Upper lobe of right lung (tissue), 1 donor: ENCODE data around the gene CLDN7. TPM values are rescaled to one million over a fixed set of nuclear protein-coding genes. Genes with fewer than 3 reads are reported as not detected.

Experiments
- ATAC-seq: fragments of 200-7000 bp; cut with Tn5 transposase; one replicate; pipeline ENCODE4 v1.9.1; 2020; ENCODE audit warnings: mild to moderate bottlenecking, moderate library complexity
- DNase-seq: peaks from one replicate; pipeline ENCODE4 v3.0.0-alpha.2; 2020
- H3K27ac ChIP-seq: fragments of 200-600 bp; one replicate; pipeline ENCODE4 v1.8.0; 2022
- H3K27me3 ChIP-seq: fragments of 200-600 bp; one replicate; pipeline ENCODE4 v1.8.0; 2022; ENCODE audit warnings: mild to moderate bottlenecking
- H3K36me3 ChIP-seq: fragments of 200-600 bp; one replicate; pipeline ENCODE4 v1.8.0; 2022
- H3K4me1 ChIP-seq: fragments of 200-600 bp; one replicate; pipeline ENCODE4 v1.8.0; 2022
- H3K4me3 ChIP-seq: fragments of 200-600 bp; one replicate; pipeline ENCODE4 v1.8.0; 2022; ENCODE audit warnings: mild to moderate bottlenecking
- H3K9me3 ChIP-seq: fragments of 200-600 bp; one replicate; pipeline ENCODE4 v1.8.0; 2022
- CTCF ChIP-seq: fragments of 200-600 bp; IDR thresholded peaks from one replicate; pipeline ENCODE4 v1.8.0; 2022; ENCODE audit warnings: antibody characterized with exemption
- intact Hi-C: fragments of 100-400 bp; cut with DNase I; formaldehyde crosslinking; loops from one replicate; pipeline ENCODE4 v1.11.0; 2022
- total RNA-seq: library from RNA; stranded (reverse); fragmentation: NEBNext Ultra II Directional; extraction: Animal tissue kit (Norgen Biotek cat#: 25700); gene quantifications from one replicate; pipeline ENCODE4 v1.2.1, GENCODE V29; 2021
- donor health status: DM: no; HTN: yes; CAD: no; lungs with severe emphysema.

Gene CLDN7
- total RNA-seq, 1 donor from 2014 or later: 117 TPM

GRCh38 chr17:7237761-7238419, 24.4 kb downstream of the CLDN7 start:
- intact Hi-C loops: no loop called here
- H3K9me3 ChIP-seq: no peaks in the 10 kb centered on the region
- peak; percentile 94 for DNase-seq
- ATAC-seq: peak; percentile 37
- H3K4me1 ChIP-seq: peaks cover 34% of the 10 kb centered on the region
- H3K27me3 ChIP-seq: no peaks in the 10 kb centered on the region
- peak overlapping the region; percentile 88 for H3K27ac ChIP-seq
- TF ChIP-seq CTCF: no peak
- H3K4me3 ChIP-seq: peak overlapping the region; percentile 94
- H3K36me3 ChIP-seq: peaks cover 33% of the 10 kb centered on the region

GRCh38 chr17:7237266-7237760, 25.0 kb downstream of the CLDN7 start:
- H3K27ac ChIP-seq: peak overlapping the region; percentile 88
- peaks cover 40% of the 10 kb centered on the region for H3K4me1 ChIP-seq
- H3K9me3 ChIP-seq: no peaks in the 10 kb centered on the region
- H3K4me3 ChIP-seq: peak overlapping the region; percentile 94
- intact Hi-C loops: no loop called here
- peaks cover 33% of the 10 kb centered on the region for H3K36me3 ChIP-seq
- no peaks in the 10 kb centered on the region for H3K27me3 ChIP-seq
- no peak for DNase-seq
- no peak for ATAC-seq
- no peak for TF ChIP-seq CTCF

GRCh38 chr17:7236808-7237207, 25.5 kb downstream of the CLDN7 start:
- peaks cover 33% of the 10 kb centered on the region for H3K36me3 ChIP-seq
- no peak overlapping the region for H3K27ac ChIP-seq
- no peaks in the 10 kb centered on the region for H3K9me3 ChIP-seq
- TF ChIP-seq CTCF: no peak
- DNase-seq: peak; percentile 41
- intact Hi-C loops: no loop called here
- peak overlapping the region; percentile 94 for H3K4me3 ChIP-seq
- no peak for ATAC-seq
- H3K27me3 ChIP-seq: no peaks in the 10 kb centered on the region
- H3K4me1 ChIP-seq: peaks cover 45% of the 10 kb centered on the region

GRCh38 chr17:7235693-7236665, 26.3 kb downstream of the CLDN7 start:
- TF ChIP-seq CTCF: no peak
- Histone ChIP-seq H3K4me3 (no peak overlapping the region), H3K27me3 (no peaks in the 10 kb centered on the region), H3K27ac (no peak overlapping the region), H3K36me3 (peaks cover 29% of the 10 kb centered on the region), H3K9me3 (no peaks in the 10 kb centered on the region), H3K4me1 (peaks cover 40% of the 10 kb centered on the region)
- no peak for ATAC-seq
- no peak for DNase-seq
- intact Hi-C loops: no loop called here

GRCh38 chr17:7234083-7234951, 28.0 kb downstream of the CLDN7 start, which contains the start of gene DVL2:
DVL2 (minus strand) TSS chr17:7234517; CDS start chr17:7234262, 255 bp downstream.
- H3K9me3 ChIP-seq: no peaks in the 10 kb centered on the region
- peak; percentile 65 for ATAC-seq
- peaks cover 28% of the 10 kb centered on the region for H3K4me1 ChIP-seq
- intact Hi-C loops: no loop called here
- H3K4me3 ChIP-seq: peak within 1 kb of the TSS; percentile 95
- peak within 1 kb of the TSS; percentile 84 for H3K27ac ChIP-seq
- no peak for TF ChIP-seq CTCF
- peak; percentile 97 for DNase-seq
- H3K27me3 ChIP-seq: no peaks in the 10 kb centered on the region
- peaks cover 34% of the 10 kb centered on the region for H3K36me3 ChIP-seq
